BE2C (cell line): Measurements from ENCODE around the gene ZBP1.

Experiments used
- DNase-seq: peaks from one replicate; pipeline ENCODE4 v3.0.0-alpha.2; 2020
- H3K27me3 ChIP-seq: fragments of 250-450 bp; sonication (Bioruptor Pico); 2 replicates; pipeline ENCODE4 v1.5.1; 2020; ENCODE audit warnings: mild to moderate bottlenecking
- H3K36me3 ChIP-seq: fragments of 250-450 bp; sonication (Bioruptor Pico); 2 replicates; pipeline ENCODE4 v1.5.1; 2020; ENCODE audit warnings: mild to moderate bottlenecking
- H3K4me1 ChIP-seq: fragments of 250-450 bp; sonication (Bioruptor Pico); 2 replicates; pipeline ENCODE4 v1.5.1; 2020
- H3K4me3 ChIP-seq: 2 replicates; pipeline ENCODE4 v1.5.1; 2011; ENCODE audit warnings: low read depth, low read length
- H3K9me3 ChIP-seq: fragments of 250-450 bp; sonication (Bioruptor Pico); 2 replicates; pipeline ENCODE4 v1.5.1; 2020
- TF ChIP-seq, protein P1 (sequence below): IDR thresholded peaks from 2 replicates; pipeline ENCODE4 v1.5.1; 2012; ENCODE audit warnings: mild to moderate bottlenecking, low read depth, low read length

ZBP1 gene

GRCh38 chr20:57591289-57592229, 28.7 kb downstream of the ZBP1 start:
- H3K36me3 ChIP-seq = no peaks in the 10 kb centered on the region
- no peaks in the 10 kb centered on the region for H3K9me3 ChIP-seq
- no peaks in the 10 kb centered on the region for H3K4me1 ChIP-seq
- TF ChIP-seq, protein P1, sequence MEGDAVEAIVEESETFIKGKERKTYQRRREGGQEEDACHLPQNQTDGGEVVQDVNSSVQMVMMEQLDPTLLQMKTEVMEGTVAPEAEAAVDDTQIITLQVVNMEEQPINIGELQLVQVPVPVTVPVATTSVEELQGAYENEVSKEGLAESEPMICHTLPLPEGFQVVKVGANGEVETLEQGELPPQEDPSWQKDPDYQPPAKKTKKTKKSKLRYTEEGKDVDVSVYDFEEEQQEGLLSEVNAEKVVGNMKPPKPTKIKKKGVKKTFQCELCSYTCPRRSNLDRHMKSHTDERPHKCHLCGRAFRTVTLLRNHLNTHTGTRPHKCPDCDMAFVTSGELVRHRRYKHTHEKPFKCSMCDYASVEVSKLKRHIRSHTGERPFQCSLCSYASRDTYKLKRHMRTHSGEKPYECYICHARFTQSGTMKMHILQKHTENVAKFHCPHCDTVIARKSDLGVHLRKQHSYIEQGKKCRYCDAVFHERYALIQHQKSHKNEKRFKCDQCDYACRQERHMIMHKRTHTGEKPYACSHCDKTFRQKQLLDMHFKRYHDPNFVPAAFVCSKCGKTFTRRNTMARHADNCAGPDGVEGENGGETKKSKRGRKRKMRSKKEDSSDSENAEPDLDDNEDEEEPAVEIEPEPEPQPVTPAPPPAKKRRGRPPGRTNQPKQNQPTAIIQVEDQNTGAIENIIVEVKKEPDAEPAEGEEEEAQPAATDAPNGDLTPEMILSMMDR = no peak
- DNase-seq = no peak
- no peaks in the 10 kb centered on the region for H3K27me3 ChIP-seq
- H3K4me3 ChIP-seq = no peak overlapping the region

DNA sequence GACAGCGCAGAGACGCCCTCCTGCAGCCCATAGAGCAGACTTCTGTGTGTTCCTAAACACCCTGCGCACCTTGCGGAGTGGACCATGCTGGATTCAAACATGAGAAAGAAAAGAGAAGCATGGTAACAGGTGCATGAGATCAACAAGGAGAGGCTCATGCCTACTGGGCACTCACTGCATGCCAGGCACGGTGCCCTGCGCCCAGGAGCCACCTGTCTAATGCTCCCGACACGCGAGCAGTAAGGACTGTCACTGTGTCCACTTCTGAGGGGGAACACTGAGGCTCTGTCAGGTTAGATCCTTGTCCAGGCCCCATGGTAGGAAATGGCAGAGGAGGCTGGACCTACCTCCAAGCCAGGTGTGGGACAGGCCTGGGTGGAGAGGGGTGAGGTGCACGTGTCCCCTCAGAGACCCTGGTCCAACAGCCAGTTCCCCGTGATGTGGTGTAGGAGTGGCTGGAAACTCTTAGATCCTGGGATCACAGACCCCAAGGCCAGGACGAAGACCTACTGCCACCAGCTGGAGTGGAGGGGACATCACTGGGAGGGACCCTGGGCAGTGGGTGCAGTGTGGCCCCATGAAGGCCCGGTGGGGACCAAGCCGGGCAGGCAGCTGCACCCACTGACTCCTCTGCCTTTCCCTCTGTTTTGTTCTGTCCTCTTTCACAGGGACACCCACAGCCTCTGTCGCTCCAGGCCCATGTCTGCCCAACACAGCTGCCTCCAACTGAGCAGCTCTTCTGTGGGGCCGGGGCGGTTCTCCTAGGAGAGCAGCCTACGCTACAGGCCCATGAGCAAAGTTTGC, 29.5 kb downstream of the ZBP1 start:
- H3K4me1 ChIP-seq = no peaks in the 10 kb centered on the region
- no peaks in the 10 kb centered on the region for H3K27me3 ChIP-seq
- TF ChIP-seq, protein P1 = no peak
- H3K4me3 ChIP-seq = no peak overlapping the region
- H3K36me3 ChIP-seq = no peaks in the 10 kb centered on the region
- H3K9me3 ChIP-seq = no peaks in the 10 kb centered on the region
- no peak for DNase-seq

DNA sequence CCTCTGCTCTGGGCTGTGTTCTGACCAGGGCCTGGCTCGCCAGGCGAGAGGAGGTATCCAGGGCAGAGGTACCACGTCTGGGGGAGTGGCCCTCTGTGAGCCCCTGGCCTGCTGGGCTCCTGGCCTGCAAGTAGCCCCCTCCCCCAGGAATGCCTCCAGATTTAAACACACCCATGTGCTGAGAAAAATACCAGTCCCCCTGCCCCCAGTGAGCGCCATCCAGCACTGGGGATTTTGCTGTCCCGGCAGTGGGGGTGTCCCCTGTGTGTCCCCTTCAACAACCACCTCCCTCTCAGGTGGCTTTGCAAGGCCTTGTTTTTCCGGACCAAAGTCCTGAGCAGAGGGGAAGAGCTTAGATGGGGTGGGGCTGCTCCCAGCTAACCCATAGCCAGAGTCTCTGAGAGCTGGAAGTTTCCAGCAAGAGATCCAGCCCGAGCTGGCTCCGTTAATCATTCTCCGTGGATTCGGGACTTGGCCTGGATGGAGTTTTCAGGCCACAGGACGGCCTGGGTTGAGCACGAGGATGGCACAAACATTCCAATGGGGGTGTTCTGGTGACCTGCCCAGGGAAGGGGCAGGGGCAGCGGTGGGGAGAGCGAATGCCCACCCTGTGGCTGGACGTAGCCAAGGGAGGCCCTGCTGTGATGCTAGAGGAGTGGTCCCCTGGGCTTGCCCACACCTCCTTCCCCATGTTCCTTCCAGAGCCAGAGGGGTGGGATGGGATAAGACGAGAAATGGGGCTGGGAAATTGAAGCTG, 30.3 kb downstream of the ZBP1 start:
- TF ChIP-seq, protein P1 = no peak
- no peak for DNase-seq
- H3K4me3 ChIP-seq = no peak overlapping the region
- H3K36me3 ChIP-seq = no peaks in the 10 kb centered on the region
- no peaks in the 10 kb centered on the region for H3K4me1 ChIP-seq
- H3K27me3 ChIP-seq = no peaks in the 10 kb centered on the region
- no peaks in the 10 kb centered on the region for H3K9me3 ChIP-seq

DNA sequence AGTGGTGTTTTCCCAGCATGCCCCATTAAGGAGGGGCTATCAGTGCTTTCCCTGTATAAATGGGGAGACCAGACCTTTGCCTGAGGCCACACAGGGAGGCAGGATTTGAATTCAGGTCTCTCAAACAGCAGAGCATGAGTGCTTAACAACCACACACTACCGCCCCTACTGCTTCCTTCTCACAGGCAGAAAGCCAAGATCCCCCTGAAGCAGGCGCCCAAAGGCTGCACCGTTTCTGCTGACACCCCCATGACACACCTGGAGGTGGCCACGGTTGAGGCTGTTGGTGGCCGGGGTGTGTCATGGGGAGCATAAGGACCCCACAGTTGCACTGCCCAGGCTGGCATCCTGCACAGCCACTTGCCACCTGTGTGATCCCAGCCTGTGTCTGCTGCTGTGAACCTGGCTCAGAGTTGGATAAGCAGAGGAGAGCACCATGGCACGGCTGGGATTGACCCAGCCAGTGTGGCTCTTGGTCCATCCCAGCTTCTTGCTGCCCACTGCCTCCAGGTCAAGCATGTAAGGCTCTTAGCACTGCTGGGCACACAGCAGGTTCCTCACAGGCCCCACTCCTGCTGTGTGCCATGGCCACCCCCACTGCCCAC, 31.0 kb downstream of the ZBP1 start:
- H3K4me3 ChIP-seq = no peak overlapping the region

GRCh38 chr20:57588596-57588995, 31.6 kb downstream of the ZBP1 start:
- TF ChIP-seq, protein P1 = no peak
- H3K4me1 ChIP-seq = no peaks in the 10 kb centered on the region
- no peaks in the 10 kb centered on the region for H3K36me3 ChIP-seq
- H3K9me3 ChIP-seq = no peaks in the 10 kb centered on the region
- DNase-seq = no peak
- H3K27me3 ChIP-seq = no peaks in the 10 kb centered on the region; the same call in 1 of the 2 replicates
- H3K4me3 ChIP-seq = no peak overlapping the region

More for the DNA sequence above, 31.0 kb downstream of the ZBP1 start:
- Histone ChIP-seq H3K36me3 (no peaks in the 10 kb centered on the region), H3K4me1 (no peaks in the 10 kb centered on the region), H3K9me3 (no peaks in the 10 kb centered on the region), H3K27me3 (no peaks in the 10 kb centered on the region; the same call in 1 of the 2 replicates)
- TF ChIP-seq, protein P1 = no peak
- DNase-seq = no peak
